Femur (tissue), 1 donor: ENCODE results near the gene LRRC4C.
A peak's percentile ranks its signal among the peaks of the same experiment; 100 is the strongest.

Source experiments
- DNase-seq: peaks from one replicate; pipeline ENCODE4 v3.0.0-alpha.2; 2017

Gene LRRC4C

GRCh38 chr11:41459465-41460401 lies at the start of gene LRRC4C:
Gene LRRC4C, minus strand, starts transcription at chr11:41459652.
- peak; percentile 18 for DNase-seq

DNA sequence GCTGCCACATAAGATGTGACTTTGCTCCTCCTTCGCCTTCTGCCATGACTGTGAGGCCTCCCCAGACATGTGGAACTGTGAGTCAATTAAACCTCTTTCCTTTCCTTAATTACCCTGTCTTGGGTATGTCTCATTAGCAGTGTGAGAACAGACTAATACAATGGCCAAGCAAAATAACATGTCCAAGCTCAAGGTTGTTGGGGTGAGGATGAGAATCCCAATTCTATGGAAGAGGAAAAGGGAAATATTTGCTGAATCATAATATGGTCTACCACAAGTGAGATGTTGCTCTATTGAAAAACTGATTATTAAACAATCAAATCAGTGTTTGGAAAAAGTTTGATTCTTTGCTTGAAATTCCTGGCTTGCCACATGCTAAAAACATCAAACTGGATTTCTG lies 48.7 kb upstream of the LRRC4C start:
- DNase-seq: no peak

DNA sequence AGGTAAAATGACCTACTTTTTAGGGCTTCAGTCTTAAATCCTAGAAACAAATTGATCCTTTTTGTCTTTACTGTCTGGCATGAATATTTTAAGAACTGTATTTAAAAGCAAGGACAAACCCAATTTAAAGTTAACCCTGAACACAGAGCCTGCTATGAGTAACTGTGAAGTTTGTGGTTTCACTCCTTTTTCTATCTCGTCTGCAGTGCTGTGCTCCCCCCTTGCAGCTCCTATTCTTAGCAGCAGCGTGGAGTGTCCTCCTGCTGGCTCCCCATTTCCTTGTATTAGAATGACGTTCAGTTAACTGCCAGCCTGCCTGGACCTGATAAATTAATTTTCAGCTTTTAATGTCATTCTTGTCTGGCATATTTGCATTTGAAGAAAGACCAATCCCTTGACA lies 40.0 kb upstream of the LRRC4C start:
- no peak for DNase-seq

GRCh38 chr11:41498726-41499125 lies 39.3 kb upstream of the LRRC4C start:
- no peak for DNase-seq

GRCh38 chr11:41497974-41498373 lies 38.5 kb upstream of the LRRC4C start:
- peak; percentile 33 for DNase-seq

DNA sequence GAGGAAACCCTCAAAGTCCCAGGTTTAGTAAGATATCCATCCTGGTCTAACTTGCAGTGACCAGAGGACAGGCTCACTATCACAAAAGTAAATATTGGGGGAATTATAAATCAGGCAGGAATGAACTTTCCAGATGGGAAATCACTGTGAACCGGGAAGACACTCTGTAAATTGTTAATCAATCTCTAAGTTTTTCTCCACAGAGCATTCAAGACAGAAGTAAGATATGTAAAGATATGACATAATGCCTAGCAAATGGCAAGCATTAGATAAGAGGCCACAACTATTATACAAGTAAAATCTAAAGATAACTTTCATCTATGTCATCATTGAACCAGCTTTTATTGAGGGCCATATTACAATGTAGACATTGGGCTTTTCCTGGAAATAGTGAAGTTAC lies 35.3 kb upstream of the LRRC4C start:
- DNase-seq: no peak

DNA sequence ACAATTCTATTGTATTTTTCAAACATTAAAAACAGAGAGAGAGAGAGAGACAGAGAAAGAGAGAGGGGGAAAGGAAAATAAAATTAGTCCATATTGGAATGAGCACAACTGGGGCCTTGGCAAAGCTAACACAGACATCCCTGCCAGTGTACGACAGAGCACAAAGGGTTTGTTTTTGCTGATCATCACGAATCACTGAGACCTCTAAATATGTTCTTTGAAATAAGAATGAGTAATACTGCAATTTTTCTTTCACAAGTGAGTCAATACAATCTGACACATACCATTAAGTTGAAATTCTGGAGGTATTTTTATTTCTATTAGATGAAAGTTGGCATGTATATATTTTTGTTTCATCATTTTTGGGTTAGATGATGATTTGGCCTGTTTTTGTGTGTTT lies 27.0 kb upstream of the LRRC4C start:
- DNase-seq: no peak

DNA sequence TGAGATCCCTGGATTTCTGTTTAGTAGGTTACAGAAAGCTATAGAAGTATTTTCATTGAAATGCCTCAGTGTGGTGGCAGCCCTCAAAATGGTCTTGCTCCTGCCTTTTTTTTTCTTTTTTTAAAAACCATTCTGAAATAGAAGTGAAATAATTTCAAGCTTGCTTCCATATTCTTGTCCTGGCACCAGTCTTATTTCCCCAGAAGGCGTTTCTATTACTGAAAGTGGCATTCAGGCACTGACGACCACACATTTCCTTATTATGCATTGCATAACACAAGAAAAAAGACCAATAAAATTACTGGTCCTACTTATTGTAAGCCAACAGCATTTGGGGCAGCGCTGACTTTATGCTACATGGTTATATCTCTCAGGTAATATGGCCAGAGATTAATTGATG lies 24.5 kb upstream of the LRRC4C start:
- DNase-seq: no peak

GRCh38 chr11:41479179-41479578 lies 19.7 kb upstream of the LRRC4C start:
- DNase-seq: no peak

GRCh38 chr11:41461057-41461681 lies 1.7 kb upstream of the LRRC4C start:
- no peak for DNase-seq

- no peak for DNase-seq
Measured at GRCh38 chr11:41458641-41459040, 811 bp downstream of the LRRC4C start.

GRCh38 chr11:41458154-41458553 lies 1.3 kb downstream of the LRRC4C start:
- no peak for DNase-seq

GRCh38 chr11:41457216-41458014 lies 2.0 kb downstream of the LRRC4C start:
- DNase-seq: no peak

DNA sequence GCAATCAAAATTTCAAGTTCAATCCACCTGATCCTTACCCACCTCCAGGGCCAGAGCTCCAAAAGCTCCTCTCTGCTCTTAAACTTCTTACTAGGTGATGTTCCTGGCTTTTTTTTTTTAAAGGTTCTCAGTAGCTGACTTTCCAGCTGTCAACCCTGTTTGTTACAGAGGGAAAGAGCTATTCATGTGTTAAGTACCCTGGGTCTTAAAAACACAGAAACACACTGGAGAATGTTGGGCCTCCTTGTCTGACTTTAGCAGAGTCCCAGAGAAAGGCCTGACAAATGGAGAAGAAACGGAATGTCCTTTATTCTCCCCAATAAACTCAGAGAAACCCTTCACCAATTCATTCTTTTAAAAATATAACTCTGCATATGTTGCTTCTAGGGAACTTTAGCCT lies 3.2 kb downstream of the LRRC4C start:
- DNase-seq: no peak

GRCh38 chr11:41451011-41451410 lies 8.4 kb downstream of the LRRC4C start:
- DNase-seq: no peak

DNA sequence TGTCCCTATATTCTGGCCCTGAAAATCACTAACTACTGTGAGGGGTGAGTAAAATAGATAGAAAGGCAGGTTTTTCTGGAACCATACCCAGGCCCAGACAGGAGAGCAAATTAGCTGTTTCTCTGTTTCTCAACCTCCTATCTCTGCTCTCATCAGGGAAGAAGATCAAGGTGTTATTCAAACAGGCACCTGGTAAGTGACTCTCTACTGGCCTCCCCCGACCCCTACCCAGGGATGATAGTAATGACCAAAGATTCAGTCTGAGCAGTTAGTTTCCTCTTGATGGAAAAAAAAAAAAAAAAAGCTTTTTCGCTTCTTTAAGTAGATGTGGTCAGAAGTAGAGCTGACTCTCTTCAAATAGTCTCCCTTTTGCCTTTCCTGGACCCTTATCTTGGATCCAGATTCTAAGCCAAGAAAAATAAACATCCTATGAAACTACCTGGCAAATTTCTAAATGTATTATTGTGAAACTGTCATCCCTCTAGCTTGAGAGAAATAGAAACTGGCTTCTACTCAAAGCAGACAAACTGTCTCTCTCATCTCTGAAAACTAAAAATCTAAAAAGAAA lies 9.9 kb downstream of the LRRC4C start:
- DNase-seq: no peak

- no peak for DNase-seq
Measured at GRCh38 chr11:41446566-41446965, 12.9 kb downstream of the LRRC4C start.

GRCh38 chr11:41446107-41446506 lies 13.3 kb downstream of the LRRC4C start:
- DNase-seq: no peak

DNA sequence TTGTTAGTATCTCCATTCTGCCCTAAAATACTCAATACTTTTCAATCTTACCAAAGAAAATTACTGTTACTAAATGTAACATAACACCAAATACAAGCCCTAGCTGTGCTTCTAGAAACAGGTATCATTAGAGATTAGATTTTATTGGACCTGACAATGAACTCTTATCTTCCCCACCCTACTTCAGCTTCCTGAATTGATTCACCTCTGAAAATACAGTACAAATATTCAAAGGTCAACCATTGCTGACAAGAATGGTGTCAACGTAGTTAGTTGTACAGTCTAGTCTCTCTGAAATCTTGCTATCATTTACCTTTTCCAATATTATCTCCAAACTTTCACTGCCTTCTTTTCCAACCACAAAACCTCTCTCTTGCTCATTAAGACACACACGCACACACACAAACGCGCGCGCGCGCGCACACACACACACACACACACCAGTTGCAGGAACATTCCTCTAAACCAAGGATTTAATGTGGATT lies 22.4 kb downstream of the LRRC4C start:
- DNase-seq: no peak

DNA sequence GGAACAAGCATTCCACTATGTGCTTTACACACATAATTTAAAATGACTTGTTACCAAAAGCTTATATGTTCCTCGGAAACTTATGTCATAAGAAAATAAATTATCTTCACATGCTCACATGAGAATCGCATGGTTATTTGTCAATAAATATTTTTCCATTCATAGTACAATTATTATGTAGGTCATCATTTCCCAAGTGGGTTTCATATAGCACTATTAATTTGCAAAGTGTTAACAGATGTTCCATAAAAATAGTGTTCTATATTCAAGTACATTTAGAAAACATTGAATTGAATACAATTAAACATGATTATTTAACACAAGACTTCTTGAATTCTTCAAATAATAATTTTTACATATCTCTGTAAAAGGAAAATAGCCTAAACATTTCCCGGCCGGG lies 23.9 kb downstream of the LRRC4C start:
- no peak for DNase-seq

- DNase-seq: no peak
Measured at GRCh38 chr11:41431784-41432183, 27.7 kb downstream of the LRRC4C start.

DNA sequence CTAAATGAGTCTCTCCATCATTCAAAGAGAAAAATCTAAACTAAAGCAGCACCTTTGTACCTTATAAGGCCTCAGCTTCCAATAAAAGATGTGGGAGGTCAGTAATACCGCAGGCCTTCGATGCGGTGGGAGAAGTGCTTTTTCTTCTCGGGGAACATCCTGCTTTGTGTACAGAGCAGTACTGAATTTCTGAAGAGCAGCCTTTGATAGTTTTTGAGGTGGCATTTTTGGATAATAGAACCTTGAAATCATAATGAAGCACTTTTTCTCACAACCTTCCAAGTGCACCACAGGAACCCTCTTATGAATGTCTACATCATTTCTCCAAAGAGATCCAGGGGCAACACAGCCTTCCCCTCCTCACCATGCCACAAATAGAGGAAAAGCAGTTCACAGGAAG lies 39.6 kb downstream of the LRRC4C start:
- DNase-seq: no peak
